Osteocyte (in vitro differentiated cells): Measurements from ENCODE around the gene AK1. TPM values are rescaled to one million over a fixed set of nuclear protein-coding genes. Genes with fewer than 3 reads are reported as not detected.
"Not testable (repeated sequence)": the region's sequence is repeated elsewhere in the genome, so short reads cannot be mapped to it uniquely, and the experiment has no call there.

Experiments
- DNase-seq: peaks from one replicate; pipeline ENCODE4 v3.0.0; 2021; ENCODE audit warnings: mixed read lengths; ENCODE audit not compliant: unreplicated experiment; ENCODE audit errors: extremely low spot score
- H3K27ac Mint-ChIP-seq: one replicate; pipeline ENCODE4 v1.8.0; 2021; ENCODE audit warnings: mild to moderate bottlenecking, mixed read lengths; ENCODE audit not compliant: unreplicated experiment
- H3K27me3 Mint-ChIP-seq: one replicate; pipeline ENCODE4 v1.8.0; 2021; ENCODE audit warnings: mixed read lengths; ENCODE audit not compliant: unreplicated experiment
- H3K36me3 Mint-ChIP-seq: one replicate; pipeline ENCODE4 v1.8.0; 2021; ENCODE audit warnings: mixed read lengths; ENCODE audit not compliant: unreplicated experiment
- H3K4me1 Mint-ChIP-seq: one replicate; pipeline ENCODE4 v1.8.0; 2021; ENCODE audit warnings: mixed read lengths; ENCODE audit not compliant: unreplicated experiment
- H3K4me3 Mint-ChIP-seq: one replicate; pipeline ENCODE4 v1.8.0; 2021; ENCODE audit warnings: mild to moderate bottlenecking, moderate library complexity, mixed read lengths; ENCODE audit not compliant: unreplicated experiment
- H3K9me3 Mint-ChIP-seq: one replicate; pipeline ENCODE4 v1.8.0; 2021; ENCODE audit warnings: mixed read lengths; ENCODE audit not compliant: unreplicated experiment
- CTCF ChIP-seq: fragments of 200-600 bp; sonication (generic); IDR thresholded peaks from 2 replicates; pipeline ENCODE4 v1.5.0; 2021; ENCODE audit warnings: antibody characterized with exemption, mild to moderate bottlenecking, moderate library complexity
- total RNA-seq: library from RNA; stranded (reverse); gene quantifications from 2 replicates; pipeline ENCODE4 v1.2.1, GENCODE V29; 2021

Gene AK1
- total RNA-seq, 1 donor from 2014 or later = 57.6 TPM

GRCh38 chr9:127884976-127885490 lies 7.6 kb upstream of the AK1 start:
- Mint-ChIP-seq H3K4me1 (peaks cover 30% of the 10 kb centered on the region), H3K27me3 (no peaks in the 10 kb centered on the region), H3K36me3 (peaks cover 22% of the 10 kb centered on the region), H3K9me3 (no peaks in the 10 kb centered on the region), H3K4me3 (peak overlapping the region; percentile 10), H3K27ac (peak overlapping the region; percentile 78)
- DNase-seq = no peak
- no peak for TF ChIP-seq CTCF

GRCh38 chr9:127884427-127884911 lies 7.0 kb upstream of the AK1 start:
- no peak for DNase-seq
- Mint-ChIP-seq H3K9me3 (no peaks in the 10 kb centered on the region), H3K27ac (peak overlapping the region; percentile 78), H3K4me3 (peak overlapping the region; percentile 10), H3K27me3 (no peaks in the 10 kb centered on the region), H3K4me1 (peaks cover 30% of the 10 kb centered on the region), H3K36me3 (peaks cover 22% of the 10 kb centered on the region)
- TF ChIP-seq CTCF = no peak

GRCh38 chr9:127883959-127884358 lies 6.5 kb upstream of the AK1 start:
- TF ChIP-seq CTCF = no peak
- Mint-ChIP-seq H3K27ac (peak overlapping the region; percentile 78), H3K4me1 (peaks cover 30% of the 10 kb centered on the region), H3K9me3 (no peaks in the 10 kb centered on the region), H3K36me3 (peaks cover 22% of the 10 kb centered on the region), H3K27me3 (no peaks in the 10 kb centered on the region), H3K4me3 (no peak overlapping the region)
- DNase-seq = no peak

GRCh38 chr9:127881715-127882114 lies 4.2 kb upstream of the AK1 start:
- not testable (repeated sequence) for H3K4me3 Mint-ChIP-seq, H3K27ac Mint-ChIP-seq, H3K27me3 Mint-ChIP-seq, H3K9me3 Mint-ChIP-seq, DNase-seq
- Mint-ChIP-seq H3K4me1 (peaks cover 40% of the 10 kb centered on the region), H3K36me3 (peaks cover 13% of the 10 kb centered on the region)

GRCh38 chr9:127880143-127880542 lies 2.7 kb upstream of the AK1 start:
- no peak for DNase-seq
- peaks cover 8% of the 10 kb centered on the region for H3K36me3 Mint-ChIP-seq
- no peak overlapping the region for H3K4me3 Mint-ChIP-seq
- TF ChIP-seq CTCF = no peak
- H3K27me3 Mint-ChIP-seq = no peaks in the 10 kb centered on the region
- H3K27ac Mint-ChIP-seq = no peak overlapping the region
- peaks cover 44% of the 10 kb centered on the region for H3K4me1 Mint-ChIP-seq
- no peaks in the 10 kb centered on the region for H3K9me3 Mint-ChIP-seq
